NCI-H2227 (cell line): ENCODE data around the gene FOXM1.
"Not testable (repeated sequence)": the region's sequence is repeated elsewhere in the genome, so short reads cannot be mapped to it uniquely, and the experiment has no call there.

Experiments used
- DNase-seq: peaks from one replicate; lab custom pipeline; 2025; ENCODE audit not compliant: unreplicated experiment; lab: John Stamatoyannopoulos, UW

Gene FOXM1

GRCh38 chr12:2886768-2887450, 9.9 kb upstream of the FOXM1 start:
- DNase-seq, result no peak

- DNase-seq, result no peak
These were observed 7.8 kb upstream of the FOXM1 start for GRCh38 chr12:2884810-2885209.

- no peak for DNase-seq
These were observed 2.9 kb upstream of the FOXM1 start for GRCh38 chr12:2879853-2880252.

- peak; percentile 9 for DNase-seq
These were observed 1.2 kb upstream of the FOXM1 start for GRCh38 chr12:2877953-2878732.

GRCh38 chr12:2876431-2877046, 435 bp downstream of the FOXM1 start:
- peak; percentile 8 for DNase-seq

GRCh38 chr12:2868986-2869632, 7.9 kb downstream of the FOXM1 start:
- not testable (repeated sequence) for DNase-seq

GRCh38 chr12:2864198-2864597, 12.8 kb downstream of the FOXM1 start:
- DNase-seq, result no peak

- not testable (repeated sequence) for DNase-seq
These were observed 13.6 kb downstream of the FOXM1 start for GRCh38 chr12:2863402-2863801.

GRCh38 chr12:2862876-2863275, 14.1 kb downstream of the FOXM1 start:
- no peak for DNase-seq

- DNase-seq, result no peak
These were observed 16.8 kb downstream of the FOXM1 start for GRCh38 chr12:2860170-2860569.

GRCh38 chr12:2858944-2859421, 18.0 kb downstream of the FOXM1 start:
- no peak for DNase-seq

- no peak for DNase-seq
These were observed 18.6 kb downstream of the FOXM1 start for GRCh38 chr12:2858334-2858733.

GRCh38 chr12:2857576-2857975, 19.4 kb downstream of the FOXM1 start:
- DNase-seq, result no peak

GRCh38 chr12:2857021-2857431, 19.9 kb downstream of the FOXM1 start, which contains the start of gene TEX52:
Gene TEX52, minus strand, starts transcription at chr12:2857039. Its CDS starts 13 bp downstream, at chr12:2857026.
- peak; percentile 36 for DNase-seq

GRCh38 chr12:2856051-2856450, 20.9 kb downstream of the FOXM1 start:
- DNase-seq, result no peak

- no peak for DNase-seq
These were observed 21.4 kb downstream of the FOXM1 start for GRCh38 chr12:2855546-2855945.

- no peak for DNase-seq
These were observed 22.1 kb downstream of the FOXM1 start for GRCh38 chr12:2854669-2855453.

GRCh38 chr12:2853626-2854025, 23.3 kb downstream of the FOXM1 start:
- peak; percentile 74 for DNase-seq

GRCh38 chr12:2851931-2852330, 25.0 kb downstream of the FOXM1 start:
- no peak for DNase-seq

GRCh38 chr12:2845280-2845679, 31.7 kb downstream of the FOXM1 start:
- DNase-seq, result no peak
